Measurements from ENCODE around the gene IL17F.

- TF ChIP-seq CTCF (IDR thresholded peaks at IDR 0.05; ENCODE audit: low read length): no peak
- TF ChIP-seq EZH2 (optimal IDR thresholded peaks at IDR 0.05; ENCODE audit: low read depth, low read length): no peak
- TF ChIP-seq EZH2phosphoT487 (IDR thresholded peaks at IDR 0.05; ENCODE audit: low read length): no peak
These were observed 57.2 kb downstream of the IL17F start for GRCh38 chr6:52187098-52187497.

All from MM.1S (cell line).